T-helper 2 cell treated with Interferon-gamma antibody and Interleukin-4, amounts not matched to agents 100 ng/mL and 5 ng/mL, for 36 hours (primary cell): ENCODE data around the gene DNAAF1. TPM values are rescaled to one million over a fixed set of nuclear protein-coding genes. Genes with fewer than 3 reads are reported as not detected.

ENCODE experiments used
- intact Hi-C: fragments of 100-400 bp; cut with micrococcal nuclease; formaldehyde crosslinking; loops from one replicate; pipeline ENCODE4 v1.15.1; 2023
- total RNA-seq: library from RNA; stranded (reverse); gene quantifications from 2 replicates; pipeline ENCODE4 v1.2.3, GENCODE V29; 2022

DNAAF1 gene
- not detected in 2 replicates for total RNA-seq

DNA sequence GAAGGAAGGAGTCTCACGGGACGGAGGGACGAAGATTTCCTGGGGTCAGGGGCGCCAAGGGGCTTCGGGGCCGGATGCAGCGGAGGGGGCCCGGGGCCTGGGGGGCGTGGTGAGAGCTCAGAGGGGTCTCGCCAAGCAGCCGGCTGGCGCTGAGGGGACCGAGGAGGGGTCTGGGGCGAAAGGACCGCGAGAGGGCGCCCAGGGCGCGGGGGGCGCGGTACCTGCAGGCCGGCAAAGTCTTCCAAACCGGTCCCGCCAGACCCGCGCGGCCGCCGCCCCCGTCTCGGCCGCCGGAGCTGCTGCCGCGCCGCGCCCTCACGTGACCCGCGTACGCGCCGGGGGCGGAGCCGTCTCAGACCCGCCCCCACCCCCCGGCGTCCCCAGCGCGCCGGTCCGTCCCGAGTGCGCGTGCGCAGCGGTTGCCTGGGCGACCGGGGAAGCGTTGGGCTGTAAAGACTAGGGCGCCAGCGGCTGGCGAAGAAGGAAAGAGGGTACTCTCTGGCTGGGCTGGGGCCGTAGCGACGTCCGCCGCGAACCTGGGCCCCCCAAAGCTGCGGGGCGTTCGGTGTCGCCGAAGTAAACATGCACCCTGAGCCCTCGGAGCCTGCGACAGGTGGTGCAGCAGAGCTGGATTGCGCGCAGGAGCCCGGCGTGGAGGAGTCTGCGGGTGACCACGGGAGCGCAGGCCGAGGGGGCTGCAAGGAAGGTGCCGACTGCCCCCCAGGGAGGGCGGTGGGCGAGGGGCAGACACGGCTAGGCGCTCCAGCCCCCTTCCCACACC, at the start of gene DNAAF1, which contains the start of gene HSDL1:
Gene DNAAF1 (plus strand): TSS at position 450 of the 781 bp plus-strand sequence. CDS start 133 bp downstream, at position 583.
Gene HSDL1 (minus strand): TSS at position 319 of the 781 bp plus-strand sequence. CDS start 13,856 bp downstream, outside the sequence.
- intact Hi-C loops, result loop anchor here (1.0 to 2.0 kb wide), 4 partner anchors 29 to 61 kb away; partner anchors contain the start of genes MBTPS1 and TAF1C

- intact Hi-C loops, result no loop called here
Measured at GRCh38 chr16:84095466-84095865, 49.6 kb upstream of the DNAAF1 start.

- intact Hi-C loops, result no loop called here
Measured at GRCh38 chr16:84096447-84097005, 48.6 kb upstream of the DNAAF1 start.

DNA sequence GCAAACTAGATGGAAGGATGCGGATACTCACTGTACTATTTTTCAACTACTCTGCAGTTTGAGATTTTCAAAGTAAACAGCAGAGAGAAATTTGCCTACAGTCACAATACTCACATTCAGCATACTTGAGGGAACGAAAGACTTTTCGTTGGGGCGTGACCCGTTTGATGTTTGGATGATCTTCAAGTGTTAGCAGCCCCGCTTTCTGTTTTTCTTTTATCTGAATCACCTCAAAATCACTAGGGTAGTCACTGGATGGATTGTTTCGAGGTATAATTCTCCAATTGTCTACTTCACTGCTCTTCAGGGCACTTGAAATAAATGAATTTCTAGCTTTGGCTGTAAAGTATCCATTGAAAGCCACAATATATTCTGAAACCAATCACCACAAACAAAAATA, 46.2 kb upstream of the DNAAF1 start:
- intact Hi-C loops, result loop anchor here (1.0 kb wide), 2 partner anchors 11 to 17 kb away; partner anchors contain the start of gene MBTPS1

GRCh38 chr16:84103678-84104077, 41.4 kb upstream of the DNAAF1 start:
- intact Hi-C loops, result no loop called here

DNA sequence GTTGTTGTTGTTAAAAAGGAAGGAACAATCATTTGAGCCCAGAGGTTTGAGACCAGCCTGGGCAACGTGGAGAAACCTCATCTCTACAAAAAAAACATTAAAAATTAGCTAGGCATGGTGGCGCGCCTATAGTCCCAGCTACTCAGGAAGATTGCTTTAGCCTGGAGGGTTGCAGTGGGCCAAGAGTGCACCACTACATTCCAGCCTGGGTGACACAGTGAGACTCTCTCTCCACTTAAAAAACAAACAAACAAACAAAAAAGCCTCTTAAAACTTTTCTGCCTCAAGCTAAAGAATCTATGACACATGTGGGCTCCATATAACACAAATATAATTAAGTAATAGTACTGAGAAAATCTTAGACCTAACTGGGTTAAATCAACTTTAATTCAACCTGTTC, 40.9 kb upstream of the DNAAF1 start:
- intact Hi-C loops, result no loop called here

DNA sequence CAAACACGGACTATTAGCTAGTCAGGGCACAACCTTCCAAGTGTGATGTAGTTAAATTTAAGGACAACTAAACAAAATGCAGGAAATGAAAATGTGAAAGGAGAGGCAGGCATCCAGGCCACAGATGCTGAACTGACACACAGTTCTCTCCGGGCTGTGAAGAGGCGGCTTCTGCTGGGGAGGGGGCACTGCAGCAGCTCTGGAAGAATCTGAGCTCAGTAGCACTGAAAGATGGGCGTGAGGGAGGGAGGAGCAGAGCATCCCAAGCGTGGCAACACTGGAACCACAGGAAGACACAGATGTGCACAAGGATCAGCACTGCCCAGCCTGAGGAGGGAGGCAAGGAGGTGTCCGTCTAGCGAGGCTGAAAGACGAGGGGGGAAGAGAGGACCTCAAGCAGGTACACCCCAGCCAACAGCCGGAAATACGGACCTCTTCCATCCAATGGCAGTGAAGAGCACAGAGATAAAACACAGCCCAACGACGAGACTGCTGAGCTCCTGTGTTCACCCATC, 39.8 kb upstream of the DNAAF1 start:
- intact Hi-C loops, result no loop called here

DNA sequence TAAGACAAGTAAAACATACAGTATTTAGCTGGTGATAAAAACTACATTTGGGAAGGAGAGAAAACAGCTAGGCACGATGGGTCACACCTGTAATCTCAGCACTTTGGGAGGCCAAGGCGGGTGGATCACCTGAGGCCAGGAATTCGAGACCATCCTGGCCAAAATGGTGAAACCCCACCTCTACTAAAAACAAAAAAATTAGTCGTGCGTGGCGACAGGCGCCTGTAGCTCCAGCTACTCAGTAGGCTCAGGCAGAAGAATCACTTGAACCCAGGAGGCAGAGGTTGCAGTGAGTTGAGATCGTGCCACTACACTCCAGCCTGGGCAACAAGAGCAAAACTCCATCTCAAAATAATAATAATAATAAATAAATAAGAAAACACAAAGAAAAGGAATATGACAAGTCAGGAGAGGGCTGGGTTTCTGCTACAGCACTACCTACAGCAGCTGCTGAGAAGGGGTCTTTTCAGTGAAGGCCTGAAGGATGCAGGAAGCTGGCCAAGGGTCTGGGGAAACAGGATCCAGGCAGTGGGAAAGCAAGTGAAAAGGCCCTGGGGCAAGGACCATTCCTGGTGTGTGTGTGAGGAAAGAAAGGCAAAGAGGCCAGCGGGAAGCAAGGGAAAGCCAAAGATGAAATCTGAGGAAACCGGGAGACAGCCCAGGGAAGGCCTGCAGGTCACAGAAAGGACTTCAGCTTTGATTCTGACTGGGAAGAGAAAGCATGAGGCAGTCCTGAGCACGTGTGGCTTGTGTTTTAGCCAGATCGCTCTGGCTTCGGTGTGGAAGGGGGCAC, 39.0 kb upstream of the DNAAF1 start:
- intact Hi-C loops, result no loop called here

GRCh38 chr16:84107921-84108320, 37.2 kb upstream of the DNAAF1 start:
- intact Hi-C loops, result no loop called here

GRCh38 chr16:84109598-84110335, 35.3 kb upstream of the DNAAF1 start:
- intact Hi-C loops, result loop anchor here (10.0 kb wide), 1 partner anchor 395 kb away; the partner anchor contains the start of gene MEAK7

GRCh38 chr16:84110527-84110926, 34.6 kb upstream of the DNAAF1 start:
- intact Hi-C loops, result loop anchor here (10.0 kb wide), 1 partner anchor 394 kb away; the partner anchor contains the start of gene MEAK7

- intact Hi-C loops, result loop anchor here (10.0 kb wide), 1 partner anchor 393 kb away; the partner anchor contains the start of gene MEAK7
Measured at GRCh38 chr16:84111525-84111924, 33.6 kb upstream of the DNAAF1 start.

GRCh38 chr16:84111949-84112348, 33.2 kb upstream of the DNAAF1 start:
- intact Hi-C loops, result loop anchor here (10.0 kb wide), 1 partner anchor 393 kb away; the partner anchor contains the start of gene MEAK7

GRCh38 chr16:84115919-84116719, 29.0 kb upstream of the DNAAF1 start:
- intact Hi-C loops, result loop anchor here (1.0 to 10.0 kb wide), 6 partner anchors 17 to 389 kb away; partner anchors contain the start of genes DNAAF1, HSBP1, HSDL1 and MEAK7

DNA sequence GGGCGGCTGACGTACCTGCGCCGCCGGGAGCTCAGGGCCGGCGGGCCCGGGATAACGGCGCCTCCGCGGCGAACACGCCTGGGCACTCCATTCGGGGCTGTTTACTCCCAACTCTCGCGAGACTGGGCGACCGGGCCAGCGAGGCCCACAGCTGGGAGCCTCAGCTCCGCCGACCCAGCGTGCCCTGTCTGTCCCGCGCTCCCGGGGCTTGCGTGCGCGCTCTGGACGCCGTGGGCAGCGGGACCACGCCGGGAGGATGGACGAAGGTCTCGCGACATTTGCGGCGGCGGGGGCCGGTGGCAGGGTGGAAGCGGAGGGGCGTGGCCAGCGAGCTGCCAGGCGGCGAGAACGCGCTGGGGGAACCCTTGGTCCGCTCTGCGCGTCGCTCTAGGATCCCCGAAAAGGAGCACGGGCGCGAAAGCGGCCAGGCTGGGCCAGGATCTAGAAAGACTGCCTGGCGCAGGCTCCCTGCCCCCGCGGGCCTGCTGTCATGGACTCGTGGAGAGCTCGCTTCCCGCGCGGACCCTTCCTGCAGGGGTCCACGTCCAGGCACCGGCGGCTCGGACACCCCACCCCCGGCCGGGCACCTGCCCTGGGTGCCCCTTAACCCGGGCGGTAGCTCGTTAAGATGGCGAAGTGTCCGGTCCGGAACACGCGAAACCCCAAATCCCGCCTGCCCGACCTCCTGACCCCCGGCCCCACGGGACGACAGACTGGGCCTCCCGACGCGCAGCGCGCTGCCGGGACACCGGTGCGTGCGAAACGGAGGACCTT, 28.2 kb upstream of the DNAAF1 start, which contains the start of gene MBTPS1:
Gene MBTPS1 (minus strand): TSS at position 223 of the 774 bp plus-strand sequence. CDS start 15,159 bp downstream, outside the sequence.
- intact Hi-C loops, result loop anchor here (1.0 to 10.0 kb wide), 6 partner anchors 18 to 388 kb away; partner anchors contain the start of genes DNAAF1, HSBP1, HSDL1 and MEAK7

- intact Hi-C loops, result loop anchor here (10.0 kb wide), 1 partner anchor 387 kb away; the partner anchor contains the start of gene MEAK7
Measured at GRCh38 chr16:84117494-84117843, 27.6 kb upstream of the DNAAF1 start.

DNA sequence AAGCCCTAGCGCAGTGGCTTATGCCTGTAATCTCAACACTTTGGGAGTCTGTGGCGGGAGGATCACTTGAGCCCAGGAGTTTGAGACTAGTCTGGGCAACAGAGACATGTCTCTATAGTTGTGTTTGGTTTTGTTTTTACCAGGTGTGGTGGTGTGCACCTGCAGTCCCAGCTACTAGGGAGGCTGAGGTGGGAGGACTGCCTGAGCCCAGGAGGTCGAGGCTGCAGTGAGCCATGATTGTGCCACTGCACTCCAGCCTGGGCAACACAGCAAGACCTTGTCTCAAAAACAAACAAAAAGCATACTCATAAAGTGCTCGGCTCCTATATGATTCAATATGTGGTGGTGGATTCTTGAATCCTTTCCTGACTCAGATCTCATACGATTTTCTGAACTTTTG, 26.8 kb upstream of the DNAAF1 start:
- intact Hi-C loops, result loop anchor here (10.0 kb wide), 1 partner anchor 386 kb away; the partner anchor contains the start of gene MEAK7

- intact Hi-C loops, result loop anchor here (10.0 kb wide), 1 partner anchor 385 kb away; the partner anchor contains the start of gene MEAK7
Measured at GRCh38 chr16:84119368-84119767, 25.7 kb upstream of the DNAAF1 start.
